GM21786 (cell line): Measurements from ENCODE around the gene IFI44.

Experiments
- ATAC-seq: cut with Tn5 transposase; IDR thresholded peaks from one replicate; pipeline ENCODE4 v1.9.1; 2021; ENCODE audit not compliant: unreplicated experiment

The IFI44 gene

GRCh38 chr1:78702426-78702825 is 52.8 kb downstream of the IFI44 start:
- no peak for ATAC-seq

DNA sequence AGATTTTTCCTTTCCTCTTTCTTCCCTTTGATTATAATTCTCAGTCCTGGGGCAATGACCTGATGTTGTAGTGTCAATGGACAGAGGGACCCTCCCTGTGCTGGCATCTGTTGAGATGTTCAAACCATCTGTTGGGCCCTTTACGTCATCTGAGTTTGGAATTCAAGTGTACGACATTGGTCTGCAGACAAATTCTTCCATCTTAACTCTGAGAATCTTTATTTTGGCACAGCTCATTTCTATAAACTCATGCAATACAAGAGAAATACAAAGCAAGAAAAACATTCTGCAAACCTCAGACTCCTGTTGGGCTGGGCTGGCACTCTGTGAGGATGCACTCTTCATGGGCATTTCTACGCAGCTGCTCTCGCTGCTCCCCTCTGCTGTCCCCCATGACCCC is 54.2 kb downstream of the IFI44 start:
- no peak for ATAC-seq

DNA sequence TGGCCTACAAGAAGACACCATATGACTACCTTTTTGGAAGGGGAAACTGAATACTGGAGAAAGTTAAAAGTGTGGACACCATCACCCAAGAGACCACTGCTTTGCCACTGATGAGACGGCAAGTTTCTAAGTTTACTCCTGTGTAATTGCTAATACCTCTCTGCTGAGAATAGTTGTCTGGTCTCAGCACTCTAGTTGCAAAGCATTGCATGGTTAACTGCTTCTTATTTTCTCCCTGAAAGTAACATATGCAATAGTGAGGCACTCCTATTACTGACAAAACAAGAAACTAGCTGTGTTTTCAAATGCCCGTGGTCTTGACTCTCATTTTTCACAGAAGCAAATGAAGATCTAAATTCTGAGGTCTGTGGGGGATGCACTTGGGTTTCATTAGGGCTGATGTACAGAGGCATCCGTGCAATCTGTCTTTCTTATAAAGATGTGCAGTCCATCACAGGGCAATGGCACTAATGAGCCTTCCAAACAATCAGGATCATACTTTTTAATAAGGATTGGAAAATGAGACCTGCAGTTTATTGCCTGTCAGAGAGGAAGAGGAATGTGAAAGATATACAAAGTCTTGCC is 62.9 kb downstream of the IFI44 start:
- ATAC-seq, result no peak

GRCh38 chr1:78713297-78713696 is 63.7 kb downstream of the IFI44 start:
- ATAC-seq, result no peak
